Mucosa of gallbladder (tissue), 1 donor: ENCODE measurements around the gene IGSF21. TPM values are rescaled to one million over a fixed set of nuclear protein-coding genes. Genes with fewer than 3 reads are reported as not detected.
"Not testable (repeated sequence)": the region's sequence is repeated elsewhere in the genome, so short reads cannot be mapped to it uniquely, and the experiment has no call there.

Experiments
- DNase-seq: peaks from one replicate; pipeline ENCODE4 v3.0.0-alpha.2; 2020; ENCODE audit warnings: low spot score
- total RNA-seq: library from RNA; stranded (reverse); gene quantifications from one replicate; pipeline ENCODE4 v1.2.1, GENCODE V29; 2021
- donor health status: DM: no; HTN: no; CAD: no.

The IGSF21 gene
- total RNA-seq, 1 donor from 2014 or later = 7.0 TPM

DNA sequence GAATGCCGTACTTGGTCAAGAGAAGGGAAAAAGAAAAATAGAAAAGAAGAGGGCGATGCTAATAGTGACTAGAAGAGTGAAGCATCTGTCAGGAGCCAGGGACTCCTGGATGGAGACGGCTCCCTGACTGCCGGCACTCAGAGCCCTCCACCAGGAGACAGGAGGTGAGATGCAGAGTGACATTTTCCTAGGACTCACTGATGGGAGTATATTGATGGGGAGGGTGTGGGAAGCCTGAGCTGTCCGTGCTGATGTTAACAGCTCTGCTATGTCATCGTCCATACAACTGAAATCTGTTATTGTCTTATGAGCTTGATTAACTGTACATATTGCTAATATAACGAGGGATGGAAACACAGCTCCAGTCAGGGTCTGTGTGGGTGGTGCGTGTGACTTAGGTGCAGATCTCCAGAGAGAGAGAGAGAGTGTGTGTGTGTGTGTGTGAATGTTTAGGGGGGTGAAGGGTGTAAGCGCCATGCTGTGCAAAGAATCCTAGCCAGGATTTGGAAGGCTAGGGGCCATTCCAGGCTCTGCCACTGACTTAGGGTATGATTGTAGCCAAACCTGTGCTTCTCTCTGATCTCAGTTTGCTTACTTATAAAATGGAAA is 250.1 kb downstream of the IGSF21 start:
- DNase-seq = no peak

DNA sequence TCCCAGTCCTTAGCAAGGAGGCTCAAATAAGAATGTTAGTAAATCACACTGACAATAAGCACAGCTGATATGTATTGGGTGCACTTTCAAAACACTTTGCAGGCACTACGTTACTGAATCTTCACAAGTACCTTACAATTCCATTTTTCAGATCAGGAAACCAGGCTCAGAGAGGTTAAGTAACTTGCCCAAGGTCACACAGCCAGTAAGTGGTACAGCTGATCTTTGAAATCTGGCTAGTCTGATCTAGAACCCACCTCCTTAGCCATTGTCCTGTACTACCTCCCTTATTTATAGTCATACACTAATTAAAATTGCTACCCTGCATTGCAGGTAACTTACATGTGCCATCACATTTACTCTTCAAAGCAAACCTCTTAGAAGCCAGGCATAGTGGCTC is 251.0 kb downstream of the IGSF21 start:
- DNase-seq = no peak

DNA sequence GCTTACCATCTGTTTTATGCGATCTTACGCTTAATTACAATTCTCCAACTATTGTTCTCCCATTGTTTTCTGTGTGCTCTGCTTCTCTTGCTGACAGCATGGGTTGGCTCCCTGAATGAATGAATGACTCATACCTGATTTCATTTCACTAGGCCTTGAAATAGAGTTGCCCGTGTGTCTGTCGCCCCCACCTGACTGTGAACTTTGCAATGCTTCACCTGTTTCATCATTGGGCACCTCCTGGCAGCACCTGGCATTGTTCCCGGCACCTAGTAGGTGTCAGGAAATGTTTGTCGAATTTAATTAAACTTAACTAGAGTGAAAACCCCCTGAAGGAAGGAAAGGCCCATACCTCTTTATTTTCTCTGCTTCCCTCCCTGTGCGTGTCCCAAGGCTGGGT is 252.7 kb downstream of the IGSF21 start:
- DNase-seq = no peak

DNA sequence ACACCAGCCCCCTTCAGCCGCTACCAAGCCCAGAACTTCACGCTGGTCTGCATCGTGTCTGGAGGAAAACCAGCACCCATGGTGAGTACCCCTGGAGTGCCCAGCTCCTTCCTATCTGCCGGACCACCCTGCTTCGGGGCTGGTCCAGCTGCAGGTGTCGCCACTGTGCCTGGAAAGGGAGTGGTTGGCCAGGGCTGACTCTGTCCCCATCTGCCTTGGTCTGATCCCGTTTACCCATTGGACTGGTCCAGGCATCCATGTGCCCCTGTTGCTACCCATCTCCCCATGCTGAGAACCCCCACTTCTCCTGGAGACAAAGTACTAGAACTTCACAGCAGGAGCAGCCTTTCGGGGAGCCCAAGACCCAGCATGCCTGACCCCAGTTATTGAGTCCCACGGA is 254.6 kb downstream of the IGSF21 start:
- DNase-seq = no peak

DNA sequence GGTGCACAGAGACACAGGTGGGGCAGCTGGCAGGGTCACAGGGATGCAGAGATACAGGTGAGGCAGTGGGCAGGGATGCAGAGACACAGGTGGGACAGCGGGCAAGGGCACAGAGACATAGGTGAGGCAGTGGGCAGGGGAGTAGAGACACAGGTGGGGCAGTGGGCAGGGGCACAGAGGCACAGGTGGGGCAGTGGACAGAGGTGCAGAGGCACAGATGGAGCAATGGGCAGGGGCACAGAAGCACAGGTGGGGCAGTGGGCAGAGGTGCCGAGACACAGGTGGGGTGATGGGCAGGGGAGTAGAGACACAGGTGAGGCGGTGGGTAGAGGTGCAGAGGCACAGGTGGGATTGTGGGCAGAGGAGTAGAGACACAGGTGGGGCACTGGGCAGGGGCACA is 255.8 kb downstream of the IGSF21 start:
- DNase-seq = no peak

- no peak for DNase-seq
Measured at GRCh38 chr1:18365099-18365705, 257.6 kb downstream of the IGSF21 start.

DNA sequence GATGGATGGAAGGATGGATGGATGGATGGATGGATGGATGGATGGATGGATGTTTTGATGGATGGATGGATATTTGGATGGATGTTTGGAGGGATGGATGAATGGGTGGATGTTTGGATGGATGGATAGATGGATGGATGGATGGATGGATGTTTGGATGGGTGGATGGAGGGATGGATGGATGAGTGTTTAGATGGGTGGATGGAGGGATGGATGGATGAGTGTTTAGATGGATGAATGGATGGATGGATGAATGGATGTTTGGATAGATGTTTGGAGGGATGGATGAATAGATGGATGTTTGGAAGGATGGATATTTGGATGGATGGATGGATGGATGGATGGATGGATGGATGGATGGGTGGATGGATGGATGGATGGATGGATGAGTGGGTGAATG is 264.9 kb downstream of the IGSF21 start:
- DNase-seq = not testable (repeated sequence)

- no peak for DNase-seq
Measured at GRCh38 chr1:18373151-18373550, 265.6 kb downstream of the IGSF21 start.

GRCh38 chr1:18373882-18374493 is 266.4 kb downstream of the IGSF21 start:
- DNase-seq = no peak

DNA sequence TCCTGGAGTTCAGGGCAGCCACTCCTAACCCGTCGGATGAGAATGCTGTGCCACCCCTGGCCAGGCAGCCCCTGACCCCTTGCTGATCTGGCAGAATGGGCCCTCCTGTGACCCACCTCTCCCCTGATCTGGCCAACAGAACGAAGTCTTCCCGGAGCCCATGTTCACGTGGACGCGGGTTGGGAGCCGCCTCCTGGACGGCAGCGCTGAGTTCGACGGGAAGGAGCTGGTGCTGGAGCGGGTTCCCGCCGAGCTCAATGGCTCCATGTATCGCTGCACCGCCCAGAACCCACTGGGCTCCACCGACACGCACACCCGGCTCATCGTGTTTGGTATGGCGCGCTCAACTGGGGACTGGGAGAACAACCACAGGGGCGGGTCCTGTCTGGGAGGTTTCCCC is 269.1 kb downstream of the IGSF21 start:
- no peak for DNase-seq

- no peak for DNase-seq
Measured at GRCh38 chr1:18380288-18380687, 272.7 kb downstream of the IGSF21 start.

DNA sequence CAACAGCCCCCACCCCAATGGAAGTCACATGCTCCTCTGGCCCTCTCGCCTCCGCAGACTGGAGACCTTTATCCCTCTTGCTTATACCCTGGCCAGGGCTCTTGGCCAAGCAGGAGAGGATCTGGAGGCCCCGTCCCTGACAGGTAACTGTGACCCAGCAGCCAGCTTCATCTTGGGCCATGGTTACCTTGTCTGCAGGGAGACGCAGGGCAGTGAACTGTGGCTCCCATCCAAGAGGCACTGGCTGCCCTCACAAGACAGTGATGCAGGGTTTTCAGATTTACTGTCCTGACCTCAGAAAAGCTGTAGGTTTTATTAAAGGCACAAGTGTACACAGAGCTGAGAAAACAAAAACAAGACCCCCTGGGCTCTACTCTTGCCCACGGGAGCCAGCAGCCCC is 276.5 kb downstream of the IGSF21 start:
- no peak for DNase-seq

DNA sequence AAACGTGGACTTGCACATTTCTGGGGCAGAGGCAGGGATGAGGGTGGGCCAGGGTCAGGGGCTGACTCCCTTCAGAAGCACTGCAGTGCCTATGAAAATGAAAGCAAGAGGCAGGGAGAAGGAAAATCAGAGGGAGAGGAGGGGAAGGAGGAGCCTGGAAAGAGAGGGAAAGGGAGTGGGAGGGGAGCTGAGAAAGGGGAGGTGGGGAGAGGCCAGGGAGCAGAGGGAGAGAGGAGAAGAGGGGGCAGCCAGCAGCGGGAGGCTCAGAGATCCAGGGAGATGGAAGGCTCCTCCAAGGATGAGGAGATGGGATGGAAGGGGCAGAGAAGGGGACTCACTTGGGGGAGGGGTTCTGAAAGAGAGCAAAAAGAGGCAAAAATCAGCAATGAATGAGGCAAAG is 276.9 kb downstream of the IGSF21 start:
- DNase-seq = no peak

GRCh38 chr1:18385239-18385790 is 277.7 kb downstream of the IGSF21 start:
- peak; percentile 14 for DNase-seq

DNA sequence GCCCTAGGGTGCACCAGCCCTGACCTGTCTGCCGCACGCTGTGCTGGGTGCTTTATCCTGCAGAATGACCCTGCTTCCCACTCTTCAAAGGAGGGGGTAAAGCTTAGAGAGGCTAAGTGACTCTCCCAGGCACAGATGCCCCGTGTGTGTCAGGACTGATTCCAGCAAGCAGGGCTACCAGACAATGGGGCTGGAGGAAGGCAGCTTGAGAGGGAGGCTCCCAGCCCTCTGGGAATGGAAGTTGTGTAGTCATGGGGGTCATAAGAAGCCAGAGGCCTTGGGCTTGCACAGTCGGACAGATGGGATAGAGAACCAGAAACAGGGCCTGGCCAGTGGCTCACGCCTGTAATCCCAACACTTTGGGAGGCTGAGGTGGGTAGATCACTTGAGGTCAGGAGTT is 279.0 kb downstream of the IGSF21 start:
- DNase-seq = no peak

DNA sequence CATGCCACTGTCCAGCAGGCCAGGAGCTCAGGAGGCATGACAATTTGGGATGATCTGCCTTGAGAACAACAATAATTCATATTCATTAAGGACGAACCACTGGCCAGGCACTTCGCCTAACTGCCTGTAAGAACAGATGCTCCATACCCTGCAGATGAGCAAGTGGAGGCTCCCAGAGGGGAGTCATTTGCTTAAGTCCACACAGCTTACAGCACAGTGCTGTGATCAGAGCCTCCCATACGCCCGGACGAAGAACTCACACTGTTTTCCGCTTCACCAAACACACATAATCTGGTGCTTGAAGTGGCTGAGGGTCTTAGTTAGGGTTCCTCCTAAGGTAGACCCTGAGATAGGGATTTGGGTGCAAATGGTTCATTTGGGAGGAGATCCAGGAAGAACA is 279.7 kb downstream of the IGSF21 start:
- no peak for DNase-seq

DNA sequence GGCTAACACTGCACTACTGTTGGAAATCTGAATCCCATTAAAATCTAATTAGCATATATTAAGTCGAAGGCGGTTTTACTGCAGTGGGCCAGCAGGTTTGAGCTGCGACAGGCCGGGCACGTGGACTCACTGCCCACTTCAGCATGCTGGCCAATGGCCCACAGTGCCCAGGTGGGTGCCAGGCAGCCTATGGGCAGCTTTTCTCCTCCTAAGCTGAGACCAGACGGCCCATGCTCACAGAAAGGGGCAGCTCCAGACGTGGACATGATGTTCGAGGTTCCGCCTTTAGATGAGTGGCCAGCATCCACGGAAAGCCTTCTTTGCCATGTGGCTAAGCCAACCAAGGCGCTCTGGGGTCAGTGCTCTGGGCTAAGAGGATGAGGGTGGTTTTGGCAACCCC is 283.4 kb downstream of the IGSF21 start:
- DNase-seq = no peak

DNA sequence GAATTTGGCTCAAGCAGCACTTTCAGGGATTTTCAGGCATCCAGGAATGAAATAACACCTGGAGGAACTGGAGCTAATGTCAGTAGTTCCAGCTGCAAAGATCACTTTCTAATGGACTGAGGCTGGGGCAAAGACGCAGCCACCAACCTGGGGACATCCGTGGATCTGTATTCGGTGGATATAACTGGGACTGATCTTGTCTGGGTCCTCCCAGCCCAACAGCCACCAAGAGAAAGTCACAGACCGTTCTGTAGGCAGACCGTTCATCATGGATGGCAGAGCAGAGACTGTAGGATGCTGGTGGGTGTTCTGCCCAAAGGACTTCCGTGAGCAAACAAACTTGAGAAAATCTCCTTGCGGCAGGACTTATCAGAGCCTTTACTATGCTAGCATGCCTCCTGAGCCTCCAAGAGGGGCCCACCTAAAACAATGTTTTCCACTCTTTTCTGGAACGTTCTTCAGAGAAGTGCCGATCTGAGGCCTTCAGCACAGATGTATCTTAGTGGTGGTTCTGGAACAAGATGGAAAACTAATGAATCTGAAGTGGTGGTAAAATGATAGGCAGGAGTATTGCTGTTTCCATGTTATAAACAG is 287.1 kb downstream of the IGSF21 start:
- no peak for DNase-seq

DNA sequence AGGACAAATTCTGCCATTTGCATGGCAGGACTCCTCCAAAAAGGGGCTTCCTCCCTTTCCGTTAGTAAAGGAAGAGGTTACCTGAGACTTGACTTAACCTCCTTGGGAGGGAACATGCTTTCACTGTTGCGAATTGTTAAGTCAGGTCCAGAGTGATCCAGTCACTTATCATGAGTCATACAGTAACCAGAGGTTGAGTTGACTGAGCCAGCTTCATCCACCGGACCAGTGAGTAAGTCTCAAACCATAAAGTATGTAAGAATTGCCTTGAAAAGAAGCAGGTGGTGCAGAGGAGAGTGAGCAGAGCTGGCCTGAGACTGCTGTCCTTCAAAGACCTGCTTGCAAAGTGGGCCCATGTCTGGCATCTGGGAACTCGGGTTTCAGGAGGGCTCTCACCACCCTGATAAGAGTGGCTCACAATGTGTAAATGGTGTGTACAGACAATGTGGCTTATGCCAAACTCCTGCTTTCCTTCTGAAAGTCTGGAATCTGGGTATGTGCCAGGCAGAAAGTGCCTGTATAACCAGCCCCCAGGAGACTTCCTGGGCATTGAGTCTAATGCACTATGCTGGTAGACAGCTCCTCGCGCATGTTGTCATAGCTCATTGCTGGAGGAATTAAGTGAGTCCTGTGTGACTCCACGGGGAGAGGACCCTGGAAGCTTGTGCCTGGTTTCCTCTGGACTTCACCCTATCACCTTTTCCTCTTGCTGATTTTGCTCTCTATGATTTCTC is 288.8 kb downstream of the IGSF21 start:
- no peak for DNase-seq

DNA sequence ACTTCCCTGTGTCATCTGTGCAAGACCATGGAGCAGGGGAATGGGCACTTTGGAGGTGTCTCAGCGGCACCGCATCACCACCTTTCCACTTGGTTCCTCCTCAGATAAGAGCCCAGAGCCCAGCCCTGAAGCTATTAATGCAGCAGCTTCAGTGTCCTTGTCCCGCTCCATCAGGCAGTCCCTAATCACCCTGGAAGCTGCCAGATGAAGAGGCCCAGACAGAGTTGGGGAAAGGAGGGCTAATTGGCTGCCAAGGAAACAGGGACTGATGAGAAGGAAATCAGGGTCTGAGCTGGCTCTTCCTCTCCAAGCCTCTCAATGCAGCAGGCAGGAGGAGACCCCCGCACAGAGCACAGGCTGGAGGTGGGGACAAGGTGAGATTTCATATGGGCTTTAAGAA is 290.0 kb downstream of the IGSF21 start:
- no peak for DNase-seq

DNA sequence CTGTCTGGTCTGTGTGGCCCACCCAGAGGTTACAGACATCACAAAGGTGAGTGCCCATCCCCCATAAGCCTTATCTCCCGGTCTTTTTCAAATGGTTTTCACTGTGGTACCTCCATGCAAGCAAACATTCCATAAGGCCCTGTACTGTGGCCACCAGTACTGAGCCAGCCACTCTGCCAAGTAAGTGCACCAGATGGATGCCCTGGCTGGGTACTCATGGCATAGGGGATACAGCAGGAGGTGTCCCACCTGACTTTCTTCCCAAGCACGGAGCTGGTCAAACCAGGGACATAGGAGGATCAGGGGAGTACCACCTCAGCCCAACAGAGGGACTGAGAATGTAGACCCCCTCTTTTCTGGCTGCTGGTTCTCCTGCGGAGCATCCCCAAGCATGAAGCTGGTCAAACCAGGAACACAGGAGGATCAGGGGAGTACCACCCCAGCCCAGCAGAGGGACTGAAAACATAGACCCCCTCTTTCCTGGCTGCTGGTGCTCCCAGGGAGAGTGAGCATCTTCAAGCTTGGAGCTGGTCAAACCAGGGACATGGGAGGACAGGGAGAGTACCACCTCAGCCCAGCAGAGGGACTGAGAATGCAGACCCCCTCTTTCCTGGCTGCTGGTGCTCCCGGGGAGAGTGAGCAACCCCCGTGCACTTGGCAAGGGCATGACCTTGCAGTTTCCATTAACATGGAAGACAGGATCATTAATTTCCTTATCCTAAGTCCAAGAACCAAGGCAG is 291.4 kb downstream of the IGSF21 start:
- no peak for DNase-seq
